Smooth muscle cell of bladder (primary cell): ENCODE measurements around the gene VAV3. TPM values are rescaled to one million over a fixed set of nuclear protein-coding genes. Genes with fewer than 3 reads are reported as not detected.

Experiments
- total RNA-seq: library from RNA; depleted of rRNA; stranded (reverse); fragments of >200 nt; gene quantifications from 2 replicates; pipeline ENCODE4 v1.2.3, GENCODE V29; 2014

The VAV3 gene
- total RNA-seq: under 0.01 TPM in 1 of 2 replicates, not detected in the other

DNA sequence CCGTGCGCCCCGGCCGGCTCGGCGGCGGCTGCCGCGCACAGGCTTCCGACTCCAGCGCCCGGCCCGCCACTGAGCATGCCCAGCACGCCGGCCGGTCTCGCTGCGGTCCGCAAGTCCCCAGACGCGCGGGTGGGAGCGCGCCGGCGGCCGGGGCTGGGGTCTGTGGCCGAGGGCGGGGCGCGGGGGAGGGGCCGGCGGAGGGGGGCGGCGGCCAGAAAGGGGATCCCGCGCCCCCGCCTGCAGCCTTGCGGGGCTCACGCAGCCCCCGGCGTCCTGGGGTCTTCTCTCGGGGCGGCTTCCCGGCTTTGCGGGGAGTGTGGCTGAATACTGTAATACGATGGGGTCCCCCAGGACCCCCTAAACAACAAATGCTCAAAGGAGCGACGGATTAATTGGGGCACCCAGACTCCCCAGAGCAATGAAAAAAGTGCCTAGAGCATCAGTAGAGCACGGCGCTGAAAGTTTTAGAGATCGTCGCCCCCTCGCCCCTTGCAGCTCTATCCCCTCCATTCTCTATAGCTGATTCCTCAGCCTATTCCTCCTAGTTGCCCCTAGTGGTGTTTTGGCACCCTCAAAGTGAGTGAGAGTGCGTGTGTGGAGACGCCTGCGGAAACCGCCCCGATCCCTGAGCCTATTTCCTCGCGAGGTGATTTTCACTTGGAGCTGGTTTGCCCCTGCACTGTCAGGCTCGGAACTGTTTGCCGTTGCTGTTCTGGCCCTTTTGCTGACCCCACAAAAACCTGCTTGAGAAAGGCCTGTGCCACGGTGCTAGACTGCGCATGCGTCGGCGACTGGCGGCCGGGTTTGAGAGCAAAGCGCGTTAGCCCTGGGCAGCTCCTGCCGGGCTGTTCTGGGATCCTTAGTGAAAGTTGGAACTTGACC, at the start of gene VAV3:
TSS of gene VAV3 (minus strand) at position 71 of the 882 bp plus-strand sequence. CDS start 311 bp downstream, outside the sequence.

Other genes starting within 250 kb of the VAV3 start
- 29.2 and 36.6 TPM in 2 replicates for gene SLC25A24, start 235.2 kb upstream of the VAV3 start, total RNA-seq